HFF-Myc (cell line): ENCODE data around the gene IFNA1.
"Not testable (repeated sequence)": the region's sequence is repeated elsewhere in the genome, so short reads cannot be mapped to it uniquely, and the experiment has no call there.

Experiments
- DNase-seq: peaks from one replicate; pipeline ENCODE4 v3.0.0-alpha.2; 2011; ENCODE audit warnings: low read depth; ENCODE audit errors: extremely low read depth
- H3K4me3 ChIP-seq: replicated peaks from 2 replicates; pipeline ENCODE4 v1.5.1; 2011; ENCODE audit warnings: low read depth, mild to moderate bottlenecking, control low read depth, low read length
- CTCF ChIP-seq: IDR thresholded peaks from 2 replicates; pipeline ENCODE4 v1.5.1; 2012; ENCODE audit warnings: mild to moderate bottlenecking, low read depth, low read length, control low read depth; ENCODE audit errors: missing control alignments

IFNA1 gene

DNA sequence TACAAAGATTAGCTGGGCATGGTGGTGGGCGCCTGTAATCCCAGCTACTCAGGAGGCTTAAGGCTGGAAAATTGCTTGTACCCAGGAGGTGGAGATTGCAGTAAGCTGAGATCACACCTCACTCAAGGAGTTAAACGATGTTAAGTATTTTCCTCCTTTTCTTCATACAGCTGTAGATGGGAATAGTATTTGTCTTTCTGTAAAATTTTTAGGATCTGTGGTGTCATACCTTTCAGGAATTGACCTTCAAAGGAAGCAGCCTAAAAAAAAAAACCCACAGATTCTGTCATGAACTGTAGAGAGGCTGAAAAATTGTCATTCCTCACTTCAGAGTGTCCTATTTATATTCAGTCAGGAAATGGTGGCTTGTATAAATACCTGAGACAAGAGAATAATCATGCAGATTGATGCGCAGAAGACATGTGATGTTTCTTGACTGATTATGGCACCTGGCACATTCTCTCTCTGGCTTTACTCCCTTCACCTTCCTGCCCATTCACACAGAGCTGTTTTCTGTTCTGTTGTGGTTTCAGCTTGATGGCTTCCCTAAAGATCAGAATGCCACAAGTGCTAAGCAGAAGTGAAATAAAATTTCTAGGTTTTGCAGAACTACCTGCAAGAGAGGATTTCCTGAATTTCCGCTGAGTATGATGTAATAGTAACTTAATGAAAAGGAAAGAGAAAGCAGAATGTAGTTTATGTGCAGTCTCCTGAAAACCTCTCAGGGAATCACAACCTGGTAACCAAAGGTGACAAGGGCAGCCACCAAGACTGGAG, 3.8 kb downstream of the IFNA1 start:
- no peak for TF ChIP-seq CTCF
- H3K4me3 ChIP-seq, result no peak overlapping the region
- no peak for DNase-seq

- not testable (repeated sequence) for H3K4me3 ChIP-seq, DNase-seq
Measured at GRCh38 chr9:21449312-21449711, 9.1 kb downstream of the IFNA1 start.

DNA sequence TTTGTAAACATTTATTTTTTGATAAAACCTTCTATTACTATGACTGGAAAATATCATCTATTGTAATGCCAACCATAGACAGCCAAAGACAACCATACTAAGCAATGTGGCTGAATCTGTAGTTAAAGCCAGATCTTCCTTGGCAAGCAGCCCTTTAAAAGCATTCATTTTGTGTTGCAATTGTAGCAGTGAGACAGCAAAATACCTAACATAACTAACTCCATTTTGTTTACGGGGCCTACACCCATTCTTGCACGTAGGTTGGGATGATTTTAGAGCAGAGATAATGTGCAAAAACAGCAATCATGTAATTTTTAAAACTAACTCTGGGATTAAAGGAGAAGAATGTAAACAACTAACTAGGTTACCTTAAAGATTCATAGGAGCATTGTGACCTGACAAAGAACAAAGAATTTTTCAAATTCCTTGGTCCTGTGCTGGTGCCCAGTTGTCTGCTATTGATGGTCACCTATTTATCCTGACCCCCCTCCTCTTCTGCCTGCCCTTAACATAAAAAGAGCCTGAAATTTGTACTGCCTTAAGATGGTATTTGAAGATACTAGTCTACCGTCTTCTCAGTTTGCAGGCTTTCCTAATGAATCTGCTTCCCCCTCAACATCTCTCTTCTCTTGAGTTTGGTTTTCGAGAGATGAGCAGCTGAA, 10.6 kb downstream of the IFNA1 start:
- DNase-seq, result no peak
- TF ChIP-seq CTCF, result no peak
- H3K4me3 ChIP-seq, result no peak overlapping the region

GRCh38 chr9:21452681-21453080, 12.4 kb downstream of the IFNA1 start:
- no peak overlapping the region for H3K4me3 ChIP-seq
- DNase-seq, result no peak
- no peak for TF ChIP-seq CTCF

- H3K4me3 ChIP-seq, result no peak overlapping the region
- no peak for DNase-seq
- TF ChIP-seq CTCF, result no peak
Measured at GRCh38 chr9:21454149-21454548, 13.9 kb downstream of the IFNA1 start.

DNA sequence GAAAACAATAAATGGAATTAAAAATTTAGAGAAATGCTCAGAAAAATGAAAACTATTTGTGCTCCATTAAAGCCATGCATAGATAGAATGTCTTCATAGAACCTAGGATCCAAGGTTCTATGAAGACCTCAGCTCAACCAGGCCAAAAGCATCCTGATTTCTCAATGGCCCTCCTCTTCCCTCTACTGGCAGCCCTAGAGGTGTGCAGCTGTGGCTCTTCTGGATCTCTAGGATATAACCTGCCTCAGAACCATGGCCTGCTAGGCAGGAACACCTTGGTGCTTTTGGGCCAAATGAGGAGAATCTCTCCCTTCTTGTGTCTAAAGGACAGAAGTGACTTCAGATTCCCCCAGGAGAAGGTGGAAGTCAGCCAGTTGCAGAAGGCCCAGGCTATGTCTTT, 15.1 kb downstream of the IFNA1 start:
- H3K4me3 ChIP-seq, result no peak overlapping the region
- DNase-seq, result no peak
- TF ChIP-seq CTCF, result peak; percentile 71

DNA sequence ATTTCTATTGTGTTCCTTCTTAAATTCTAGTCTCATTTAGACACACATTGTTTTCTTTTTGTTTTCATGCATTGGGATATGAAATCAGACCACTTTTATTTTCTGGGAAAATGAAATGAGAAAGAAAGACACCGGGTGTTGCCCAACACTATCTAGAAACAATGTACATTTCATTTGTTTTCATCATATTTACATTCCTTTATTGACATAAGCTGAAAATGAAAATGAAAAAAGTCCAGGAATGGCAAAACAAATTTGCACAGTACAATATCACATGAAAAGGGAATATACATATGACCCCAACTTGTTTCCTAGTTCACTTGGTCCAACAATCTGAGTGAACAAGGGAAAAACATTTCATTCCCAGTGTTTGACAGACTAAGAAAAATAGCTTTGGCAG, 21.1 kb downstream of the IFNA1 start:
- no peak for TF ChIP-seq CTCF
- no peak overlapping the region for H3K4me3 ChIP-seq
- DNase-seq, result no peak
